Measurements from ENCODE around the gene JUND.

GRCh38 chr19:18313398-18313797, 32.0 kb upstream of the JUND start:
- TF ChIP-seq, protein P1, sequence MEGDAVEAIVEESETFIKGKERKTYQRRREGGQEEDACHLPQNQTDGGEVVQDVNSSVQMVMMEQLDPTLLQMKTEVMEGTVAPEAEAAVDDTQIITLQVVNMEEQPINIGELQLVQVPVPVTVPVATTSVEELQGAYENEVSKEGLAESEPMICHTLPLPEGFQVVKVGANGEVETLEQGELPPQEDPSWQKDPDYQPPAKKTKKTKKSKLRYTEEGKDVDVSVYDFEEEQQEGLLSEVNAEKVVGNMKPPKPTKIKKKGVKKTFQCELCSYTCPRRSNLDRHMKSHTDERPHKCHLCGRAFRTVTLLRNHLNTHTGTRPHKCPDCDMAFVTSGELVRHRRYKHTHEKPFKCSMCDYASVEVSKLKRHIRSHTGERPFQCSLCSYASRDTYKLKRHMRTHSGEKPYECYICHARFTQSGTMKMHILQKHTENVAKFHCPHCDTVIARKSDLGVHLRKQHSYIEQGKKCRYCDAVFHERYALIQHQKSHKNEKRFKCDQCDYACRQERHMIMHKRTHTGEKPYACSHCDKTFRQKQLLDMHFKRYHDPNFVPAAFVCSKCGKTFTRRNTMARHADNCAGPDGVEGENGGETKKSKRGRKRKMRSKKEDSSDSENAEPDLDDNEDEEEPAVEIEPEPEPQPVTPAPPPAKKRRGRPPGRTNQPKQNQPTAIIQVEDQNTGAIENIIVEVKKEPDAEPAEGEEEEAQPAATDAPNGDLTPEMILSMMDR (IDR thresholded peaks at IDR 0.05 in 4 of 5, conservative IDR thresholded peaks at IDR 0.05 in 1 of 5): no peak
- TF ChIP-seq POLR2A (IDR thresholded peaks at IDR 0.05): no peak

Data from gastrocnemius medialis (tissue), 4 donors.